OCI-LY3 (cell line): ENCODE results near the gene RIN3.

Source experiments
- CTCF ChIP-seq: fragments of 200-600, 300-600 bp; sonication (generic); IDR thresholded peaks from 2 replicates; pipeline ENCODE4 v1.5.1; 2014; ENCODE audit warnings: antibody characterized with exemption, low read length, low read depth
- EZH2phosphoT487 ChIP-seq: fragments of 200-600 bp; shearing (Covaris generic); IDR thresholded peaks from 2 replicates; pipeline ENCODE4 v1.6.1; 2018; ENCODE audit warnings: antibody characterized with exemption, mixed run types, low read depth

- TF ChIP-seq CTCF (peak; percentile 52), EZH2phosphoT487 (no peak)
Observed at GRCh38 chr14:92603309-92604242, 90.0 kb downstream of the RIN3 start.
